HEK293 (cell line): ENCODE measurements around the gene AQP5.

Experiments used
- CTCF ChIP-seq: fragments of 450-650 bp; formaldehyde crosslinking; IDR thresholded peaks from 2 replicates; pipeline ENCODE4 v1.5.1; 2016; ENCODE audit warnings: missing biosample characterization, missing genetic modification characterization
- HOXA7 ChIP-seq: sonication (generic); formaldehyde crosslinking; IDR thresholded peaks from 2 replicates; pipeline ENCODE4 v1.8.1; 2022; ENCODE audit warnings: missing genetic modification reagents, borderline replicate concordance
- REST ChIP-seq: fragments of 450-650 bp; formaldehyde crosslinking; IDR thresholded peaks from 2 replicates; pipeline ENCODE4 v1.5.1; 2016; ENCODE audit warnings: missing biosample characterization, missing genetic modification characterization
- ZEB2 ChIP-seq: fragments of 450-650 bp; formaldehyde crosslinking; IDR thresholded peaks from 2 replicates; pipeline ENCODE4 v1.5.1; 2016; ENCODE audit warnings: missing biosample characterization, missing genetic modification characterization
- ZNF133 ChIP-seq: fragments of 450-650 bp; formaldehyde crosslinking; IDR thresholded peaks from 2 replicates; pipeline ENCODE4 v1.5.1; 2016; ENCODE audit warnings: missing biosample characterization, missing genetic modification characterization
- ZNF202 ChIP-seq: fragments of 450-650 bp; formaldehyde crosslinking; IDR thresholded peaks from 2 replicates; pipeline ENCODE4 v1.5.1; 2016; ENCODE audit warnings: missing biosample characterization, missing genetic modification characterization, borderline replicate concordance
- ZNF248 ChIP-seq: fragments of 450-650 bp; formaldehyde crosslinking; IDR thresholded peaks from 2 replicates; pipeline ENCODE4 v1.5.1; 2017; ENCODE audit warnings: missing biosample characterization, missing genetic modification characterization
- ZNF350 ChIP-seq: fragments of 450-650 bp; formaldehyde crosslinking; IDR thresholded peaks from 2 replicates; pipeline ENCODE4 v1.5.0; 2017; ENCODE audit warnings: missing biosample characterization, mild to moderate bottlenecking, missing genetic modification characterization
- ZNF518A ChIP-seq: fragments of 450-650 bp; formaldehyde crosslinking; conservative IDR thresholded peaks from 2 replicates; pipeline ENCODE4 v1.5.1; 2016; ENCODE audit warnings: low read depth, missing biosample characterization, missing genetic modification characterization

GRCh38 chr12:49928471-49928870, 33.2 kb upstream of the AQP5 start:
- TF ChIP-seq ZNF248 (tag by site-specific recombination) (no peak), ZNF133 (tag by site-specific recombination) (no peak), CTCF (no peak), REST (tag by site-specific recombination) (no peak), ZEB2 (tag by site-specific recombination) (no peak), HOXA7 (CRISPR knock-in tag) (no peak), ZNF202 (tag by site-specific recombination) (no peak), ZNF518A (tag by site-specific recombination) (no peak), ZNF350 (tag by site-specific recombination) (no peak)
